NB4 (cell line): ENCODE data around the gene ME2.
"Not testable (repeated sequence)": the region's sequence is repeated elsewhere in the genome, so short reads cannot be mapped to it uniquely, and the experiment has no call there.

Experiments used
- DNase-seq: peaks from one replicate; pipeline ENCODE4 v3.0.0; 2010; ENCODE audit warnings: low read depth
- H3K4me3 ChIP-seq: one replicate; pipeline ENCODE4 v1.5.1; 2011; ENCODE audit warnings: mild to moderate bottlenecking, low read depth, low read length, moderate library complexity
- MAX ChIP-seq: IDR thresholded peaks from 2 replicates; pipeline ENCODE4 v1.6.1; 2011; ENCODE audit warnings: low read depth, low read length
- MYC ChIP-seq: IDR thresholded peaks from 2 replicates; pipeline ENCODE4 v1.6.1; 2011; ENCODE audit warnings: low read depth, low read length
- POLR2A ChIP-seq: IDR thresholded peaks from 2 replicates; pipeline ENCODE4 v1.6.1; 2011; ENCODE audit warnings: mild to moderate bottlenecking; ENCODE audit not compliant: insufficient read length; ENCODE audit errors: extremely low read depth
- TF ChIP-seq, protein P1 (sequence below): IDR thresholded peaks from one replicate; pipeline ENCODE4 v1.5.1; 2012; ENCODE audit warnings: low read depth, low read length

The ME2 gene

DNA sequence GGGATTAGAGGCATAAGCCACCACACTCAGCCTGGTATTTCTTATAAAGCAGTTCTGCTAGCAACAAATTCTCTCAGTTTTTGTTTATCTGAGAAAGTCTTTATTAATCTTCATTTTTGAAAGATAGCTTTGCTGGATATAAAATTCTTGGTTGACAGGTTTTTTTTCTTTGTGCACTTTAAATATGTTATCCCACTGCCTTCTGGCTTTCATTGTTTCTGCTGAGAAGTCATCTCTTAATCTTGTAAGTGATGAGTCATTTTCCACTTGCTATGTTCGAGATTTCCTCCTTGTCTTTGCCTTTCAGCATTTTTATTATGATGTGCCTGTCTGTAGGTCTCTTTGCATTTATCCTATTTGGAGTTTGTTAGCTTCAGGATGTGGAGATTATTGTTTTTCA lies 83.1 kb downstream of the ME2 start:
- DNase-seq = no peak
- TF ChIP-seq MAX (no peak), MYC (no peak), POLR2A (no peak)
- TF ChIP-seq, protein P1, sequence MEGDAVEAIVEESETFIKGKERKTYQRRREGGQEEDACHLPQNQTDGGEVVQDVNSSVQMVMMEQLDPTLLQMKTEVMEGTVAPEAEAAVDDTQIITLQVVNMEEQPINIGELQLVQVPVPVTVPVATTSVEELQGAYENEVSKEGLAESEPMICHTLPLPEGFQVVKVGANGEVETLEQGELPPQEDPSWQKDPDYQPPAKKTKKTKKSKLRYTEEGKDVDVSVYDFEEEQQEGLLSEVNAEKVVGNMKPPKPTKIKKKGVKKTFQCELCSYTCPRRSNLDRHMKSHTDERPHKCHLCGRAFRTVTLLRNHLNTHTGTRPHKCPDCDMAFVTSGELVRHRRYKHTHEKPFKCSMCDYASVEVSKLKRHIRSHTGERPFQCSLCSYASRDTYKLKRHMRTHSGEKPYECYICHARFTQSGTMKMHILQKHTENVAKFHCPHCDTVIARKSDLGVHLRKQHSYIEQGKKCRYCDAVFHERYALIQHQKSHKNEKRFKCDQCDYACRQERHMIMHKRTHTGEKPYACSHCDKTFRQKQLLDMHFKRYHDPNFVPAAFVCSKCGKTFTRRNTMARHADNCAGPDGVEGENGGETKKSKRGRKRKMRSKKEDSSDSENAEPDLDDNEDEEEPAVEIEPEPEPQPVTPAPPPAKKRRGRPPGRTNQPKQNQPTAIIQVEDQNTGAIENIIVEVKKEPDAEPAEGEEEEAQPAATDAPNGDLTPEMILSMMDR = no peak
- no peak overlapping the region for H3K4me3 ChIP-seq

DNA sequence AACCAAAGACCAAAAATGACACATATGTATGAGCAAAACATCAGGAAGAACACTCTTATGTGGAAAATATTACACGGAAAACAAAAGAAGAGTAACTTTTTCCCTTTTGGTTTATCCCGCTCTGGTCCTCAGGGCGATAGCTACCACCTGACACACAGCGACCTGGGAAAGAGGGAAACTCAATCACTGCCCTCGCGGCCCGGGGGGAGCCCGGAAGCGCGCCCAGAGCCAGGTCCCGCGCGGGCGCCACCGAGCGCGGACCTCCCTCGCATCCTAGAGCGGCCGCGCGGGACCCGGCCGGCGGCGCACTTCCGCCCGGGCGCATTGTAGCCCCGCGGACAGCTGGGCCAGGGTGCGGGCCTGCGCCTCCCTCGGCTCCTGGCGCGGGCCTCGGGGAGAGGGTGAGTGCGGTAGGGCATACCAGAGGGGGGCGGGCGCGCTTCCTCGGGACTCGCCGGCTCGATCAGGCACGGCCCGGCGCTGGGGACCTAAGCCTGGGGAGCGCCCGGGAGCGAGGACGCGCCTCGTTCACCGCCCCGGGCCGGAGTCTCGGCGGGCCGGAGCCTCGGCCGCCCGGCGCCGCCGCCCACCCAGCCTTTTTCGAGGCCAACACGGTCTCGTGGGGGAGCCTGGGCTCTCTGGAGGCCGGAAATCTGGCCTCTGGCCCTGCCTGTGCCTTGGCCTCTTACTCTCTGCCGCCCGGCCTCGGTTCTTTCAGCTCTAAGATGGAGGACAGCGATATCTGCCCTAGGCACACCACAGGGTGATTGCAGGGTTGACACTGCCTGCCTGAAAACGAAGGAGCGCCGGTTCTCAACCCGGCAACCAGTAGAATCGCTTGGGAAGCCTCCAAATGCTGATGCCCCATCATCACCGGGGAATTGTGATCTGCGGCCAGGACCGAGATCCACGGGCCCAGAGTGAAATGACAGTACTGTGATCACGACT lies 89.1 kb downstream of the ME2 start, which contains the start of gene ELAC1:
Gene ELAC1 (plus strand): TSS at position 327 of the 948 bp plus-strand sequence. CDS start 6,365 bp downstream, outside the sequence.
- peak within 1 kb of the TSS; percentile 87 for H3K4me3 ChIP-seq
- TF ChIP-seq POLR2A = peak; percentile 79
- TF ChIP-seq MYC = no peak
- 0 out of 2 replicates have a peak, but pooled peaks have one; percentile 8 for TF ChIP-seq MAX
- DNase-seq = peak; percentile 86

- H3K4me3 ChIP-seq = peak overlapping the region; percentile 87
- TF ChIP-seq POLR2A (no peak), MAX (no peak), MYC (no peak)
- TF ChIP-seq, protein P1 = no peak
- DNase-seq = no peak
Observed at GRCh38 chr18:50969448-50969847, 90.5 kb downstream of the ME2 start.

GRCh38 chr18:50970006-50970405 lies 91.1 kb downstream of the ME2 start:
- no peak for TF ChIP-seq POLR2A
- TF ChIP-seq, protein P1 = no peak
- no peak for TF ChIP-seq MYC
- no peak for TF ChIP-seq MAX
- H3K4me3 ChIP-seq = no peak overlapping the region
- no peak for DNase-seq

DNA sequence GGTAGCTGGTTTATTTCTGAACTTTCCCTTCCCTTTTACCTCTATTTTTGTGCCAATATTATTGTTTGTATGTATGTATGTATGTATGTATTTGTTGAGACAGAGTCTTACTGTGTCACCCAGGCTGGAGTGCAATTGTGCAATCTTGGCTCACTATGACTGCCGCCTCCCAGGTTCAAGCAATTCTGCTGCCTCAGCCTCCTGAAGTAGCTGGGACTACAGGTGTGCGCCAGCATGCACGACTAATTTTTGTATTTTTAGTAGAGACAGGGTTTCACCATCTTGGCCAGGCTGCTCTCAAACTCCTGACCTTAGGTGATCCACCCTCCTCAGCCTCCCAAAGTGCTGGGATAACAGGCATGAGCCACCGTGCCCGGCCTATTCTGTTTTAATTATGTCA lies 93.5 kb downstream of the ME2 start:
- DNase-seq = peak; percentile 28
- not testable (repeated sequence) for H3K4me3 ChIP-seq

DNA sequence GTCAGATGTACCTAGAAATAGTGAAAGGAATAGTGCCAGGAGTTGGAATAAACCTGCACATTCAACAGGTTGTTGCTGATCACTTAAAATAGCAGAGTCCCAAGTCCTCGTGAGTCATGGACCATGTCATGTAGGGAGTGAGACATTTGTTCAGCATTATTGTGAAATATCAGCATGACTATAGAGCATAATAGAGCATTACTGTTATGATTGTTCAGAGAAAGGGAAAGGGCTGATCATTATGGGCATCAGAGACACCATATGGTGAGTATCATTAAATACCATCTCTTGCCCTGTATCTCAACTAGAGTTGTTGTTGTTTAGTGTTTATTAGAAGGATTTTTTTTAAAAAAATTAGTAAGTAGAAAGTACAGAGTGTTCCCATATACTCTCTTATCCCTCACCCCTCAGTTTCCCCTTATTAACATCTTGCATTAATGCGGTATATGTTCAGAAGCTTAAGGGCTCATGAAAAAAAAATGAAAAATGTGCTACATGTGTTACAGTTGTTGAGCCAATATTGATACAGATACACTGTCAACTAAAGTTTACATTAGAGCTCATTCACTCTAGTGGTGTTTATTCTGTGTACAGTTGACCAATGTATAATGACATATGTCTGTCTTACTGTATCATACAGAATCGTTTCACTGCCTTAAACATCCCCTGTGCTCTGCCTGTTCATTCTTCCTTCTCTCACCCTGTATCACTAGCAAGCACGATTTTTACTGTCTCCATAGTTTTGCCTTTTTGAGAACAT lies 94.6 kb downstream of the ME2 start:
- DNase-seq = peak; percentile 67
- no peak overlapping the region for H3K4me3 ChIP-seq
- TF ChIP-seq MAX = peak; percentile 24; the same call in 1 of the 2 replicates
- no peak for TF ChIP-seq POLR2A
